ENCODE results near the gene GYG2. TPM values are rescaled to one million over a fixed set of nuclear protein-coding genes. Genes with fewer than 3 reads are reported as not detected.

The GYG2 gene
- total RNA-seq, 1 experiment from 2014 or later, result 47.6 TPM

- no peak for TF ChIP-seq E2F1 (CRISPR knock-in tag; IDR thresholded peaks at IDR 0.05)
- no peak for TF ChIP-seq JUN (CRISPR knock-in tag; IDR thresholded peaks at IDR 0.05)
- no peak for TF ChIP-seq ZNF317 (CRISPR knock-in tag; IDR thresholded peaks at IDR 0.05; ENCODE audit: borderline replicate concordance, low read depth)
- TF ChIP-seq SMAD3 (CRISPR knock-in tag; IDR thresholded peaks at IDR 0.05; ENCODE audit: borderline replicate concordance), result no peak
- no peak for TF ChIP-seq CTCF (IDR thresholded peaks at IDR 0.05)
- TF ChIP-seq ZNF232 (CRISPR knock-in tag; IDR thresholded peaks at IDR 0.05), result no peak
- no peak for TF ChIP-seq MXD4 (CRISPR knock-in tag; IDR thresholded peaks at IDR 0.05; ENCODE audit: borderline replicate concordance)
- TF ChIP-seq ATF6 (CRISPR knock-in tag; IDR thresholded peaks at IDR 0.05), result no peak
- TF ChIP-seq AR (CRISPR knock-in tag; IDR thresholded peaks at IDR 0.05), result no peak
- no peak for TF ChIP-seq GRHL2 (CRISPR knock-in tag; IDR thresholded peaks at IDR 0.05; ENCODE audit: insufficient replicate concordance, severe bottlenecking)
These were observed 70.2 kb downstream of the GYG2 start (continued) for GRCh38 chrX:2898846-2899512.

- no peak for DNase-seq (ENCODE audit: low spot score)
- peaks cover 20% of the 10 kb centered on the region for H3K36me3 Mint-ChIP-seq
- H3K27ac Mint-ChIP-seq, result no peak overlapping the region
- peaks cover 23% of the 10 kb centered on the region for H3K4me1 Mint-ChIP-seq
- peaks cover 10% of the 10 kb centered on the region for H3K9me3 Mint-ChIP-seq
- ATAC-seq, result no peak
- ChIA-PET CTCF (no interaction called here), POLR2A (no interaction called here)
- H3K4me3 Mint-ChIP-seq, result no peak overlapping the region
- TF ChIP-seq NR3C1 (CRISPR knock-in tag; conservative IDR thresholded peaks at IDR 0.05; ENCODE audit: low read depth) (no peak), STAT6 (CRISPR knock-in tag; conservative IDR thresholded peaks at IDR 0.05; ENCODE audit: low read depth) (no peak), KAT7 (CRISPR knock-in tag; IDR thresholded peaks at IDR 0.05; ENCODE audit: borderline replicate concordance) (no peak)
- H3K27me3 Mint-ChIP-seq (ENCODE audit: low read depth), result no peaks in the 10 kb centered on the region; the same call in 1 of the 2 replicates
These were observed 72.8 kb downstream of the GYG2 start for GRCh38 chrX:2901367-2902036.
